Activated CD4-positive, alpha-beta T cell treated with anti-CD3 and anti-CD28 coated beads, Interleukin-2, amount 10 ng/mL, durations not matched to agents 7 days and 5 days (primary cell): Measurements from ENCODE around the gene RCOR3. TPM values are rescaled to one million over a fixed set of nuclear protein-coding genes. Genes with fewer than 3 reads are reported as not detected.

Experiments
- CTCF ChIA-PET: fragments of 350-600 bp; sonication (Branson Sonifier 250); formaldehyde crosslinking; loops from one replicate; lab custom pipeline; 2021; ENCODE audit warnings: antibody characterized with exemption; lab: Charles Lee
- POLR2A ChIA-PET: fragments of 350-600 bp; sonication (Branson Sonifier 250); formaldehyde crosslinking; loops from one replicate; lab custom pipeline; 2021; ENCODE audit warnings: antibody characterized with exemption; lab: Charles Lee
- DNase-seq: peaks from one replicate; pipeline ENCODE4 v3.0.0-alpha.2; 2020
- H3K27ac Mint-ChIP-seq: one replicate; pipeline ENCODE4 v1.8.0; 2021; ENCODE audit warnings: mild to moderate bottlenecking, moderate library complexity, mixed read lengths
- H3K27me3 Mint-ChIP-seq: one replicate; pipeline ENCODE4 v1.8.0; 2021; ENCODE audit warnings: mixed read lengths
- H3K36me3 Mint-ChIP-seq: one replicate; pipeline ENCODE4 v1.8.0; 2021; ENCODE audit warnings: low read depth, mixed read lengths
- H3K4me1 Mint-ChIP-seq: one replicate; pipeline ENCODE4 v1.8.0; 2021; ENCODE audit warnings: mixed read lengths
- H3K4me3 Mint-ChIP-seq: one replicate; pipeline ENCODE4 v1.8.0; 2021; ENCODE audit warnings: mild to moderate bottlenecking, moderate library complexity, mixed read lengths
- H3K9me3 Mint-ChIP-seq: one replicate; pipeline ENCODE4 v1.8.0; 2021; ENCODE audit warnings: mixed read lengths
- total RNA-seq, 2 experiments: library from RNA; stranded (reverse); gene quantifications; one replicate each; pipeline ENCODE4 v1.2.3, GENCODE V29; 2021

Gene RCOR3
- total RNA-seq, 2 experiments from 2014 or later, result 47.0 to 56.0 TPM

GRCh38 chr1:211328866-211329475 lies 69.8 kb downstream of the RCOR3 start:
- Mint-ChIP-seq H3K27me3 (no peaks in the 10 kb centered on the region), H3K36me3 (peaks cover 41% of the 10 kb centered on the region), H3K4me1 (peaks cover 74% of the 10 kb centered on the region), H3K9me3 (no peaks in the 10 kb centered on the region), H3K27ac (peak overlapping the region; percentile 94), H3K4me3 (peak overlapping the region; percentile 88)
- no peak for DNase-seq
- CTCF ChIA-PET, result interaction anchor here (0.6 to 5.5 kb wide), 6 partner anchors 11 to 185 kb away, joined by 3 to 37 read pairs (median 4); no protein-coding TSS in a partner anchor
- POLR2A ChIA-PET, result no interaction called here

- peaks cover 44% of the 10 kb centered on the region for H3K36me3 Mint-ChIP-seq
- CTCF ChIA-PET, result interaction anchor here (0.6 to 5.5 kb wide), 5 partner anchors 10 to 184 kb away, joined by 3 to 37 read pairs (median 4); no protein-coding TSS in a partner anchor
- POLR2A ChIA-PET, result no interaction called here
Measured at GRCh38 chr1:211329764-211330201, 70.6 kb downstream of the RCOR3 start.

GRCh38 chr1:211330282-211330936 lies 71.2 kb downstream of the RCOR3 start:
- Mint-ChIP-seq H3K9me3 (no peaks in the 10 kb centered on the region), H3K36me3 (peaks cover 49% of the 10 kb centered on the region), H3K4me1 (peaks cover 79% of the 10 kb centered on the region), H3K27ac (peak overlapping the region; percentile 94), H3K27me3 (no peaks in the 10 kb centered on the region), H3K4me3 (peak overlapping the region; percentile 88)
- POLR2A ChIA-PET, result no interaction called here
- DNase-seq, result no peak
- CTCF ChIA-PET, result interaction anchor here (5.5 kb wide), 1 partner anchor 9 kb away, joined by 37 read pairs; no protein-coding TSS in a partner anchor

More at GRCh38 chr1:211329764-211330201, 70.6 kb downstream of the RCOR3 start:
- H3K4me3 Mint-ChIP-seq, result peak overlapping the region; percentile 88
- peak; percentile 36 for DNase-seq
- no peaks in the 10 kb centered on the region for H3K9me3 Mint-ChIP-seq
- H3K27ac Mint-ChIP-seq, result peak overlapping the region; percentile 94
- peaks cover 78% of the 10 kb centered on the region for H3K4me1 Mint-ChIP-seq
- no peaks in the 10 kb centered on the region for H3K27me3 Mint-ChIP-seq

DNA sequence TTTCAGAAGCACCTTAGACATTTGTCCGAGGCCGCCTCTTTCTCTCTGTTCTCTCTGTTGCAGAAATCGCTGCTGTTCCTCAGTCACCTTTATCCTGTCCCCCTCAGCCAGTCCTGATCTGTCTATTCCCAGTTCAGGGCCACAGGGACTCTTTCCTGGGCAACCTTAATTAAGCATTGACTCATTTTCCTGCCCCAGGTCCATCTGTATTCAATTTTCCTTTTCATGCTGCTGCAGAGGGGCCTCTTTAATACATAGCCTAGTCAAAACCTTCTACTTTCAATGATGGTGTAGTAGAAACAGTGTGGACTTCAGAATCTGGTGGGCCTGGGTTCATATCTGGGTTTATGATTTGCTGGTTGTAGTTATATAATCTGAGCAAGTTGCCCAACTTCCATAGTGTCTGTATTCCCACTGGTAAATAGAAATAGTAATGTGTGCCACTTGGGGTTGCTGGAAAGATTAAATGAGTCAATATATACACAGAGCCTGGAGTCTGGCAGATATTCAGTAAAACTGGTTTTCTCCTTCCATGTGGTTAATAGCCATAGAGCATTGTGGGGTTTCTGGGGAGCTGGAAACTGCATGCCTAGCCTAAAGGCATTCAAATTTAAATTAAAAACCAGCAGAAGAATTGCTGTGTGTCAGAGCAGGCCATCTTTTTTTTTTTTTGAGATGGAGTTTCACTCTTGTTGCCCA lies 72.0 kb downstream of the RCOR3 start:
- no peak for DNase-seq
- Mint-ChIP-seq H3K4me1 (peaks cover 81% of the 10 kb centered on the region), H3K27me3 (no peaks in the 10 kb centered on the region), H3K4me3 (peak overlapping the region; percentile 88), H3K27ac (peak overlapping the region; percentile 21), H3K9me3 (no peaks in the 10 kb centered on the region), H3K36me3 (peaks cover 50% of the 10 kb centered on the region)
- POLR2A ChIA-PET, result no interaction called here
- CTCF ChIA-PET, result interaction anchor here (3.2 to 5.5 kb wide), 2 partner anchors 8 kb away, joined by 17 to 37 read pairs; no protein-coding TSS in a partner anchor

GRCh38 chr1:211332036-211332616 lies 73.0 kb downstream of the RCOR3 start:
- H3K27me3 Mint-ChIP-seq, result no peaks in the 10 kb centered on the region
- H3K9me3 Mint-ChIP-seq, result no peaks in the 10 kb centered on the region
- H3K36me3 Mint-ChIP-seq, result peaks cover 56% of the 10 kb centered on the region
- ChIA-PET CTCF (interaction anchor here (1.0 to 5.5 kb wide), 3 partner anchors 7 to 20 kb away, joined by 4 to 37 read pairs (median 17); no protein-coding TSS in a partner anchor), POLR2A (no interaction called here)
- no peak overlapping the region for H3K4me3 Mint-ChIP-seq
- no peak for DNase-seq
- H3K4me1 Mint-ChIP-seq, result peaks cover 88% of the 10 kb centered on the region
- peak overlapping the region; percentile 36 for H3K27ac Mint-ChIP-seq

GRCh38 chr1:211332830-211333229 lies 73.7 kb downstream of the RCOR3 start:
- H3K27ac Mint-ChIP-seq, result no peak overlapping the region
- H3K9me3 Mint-ChIP-seq, result no peaks in the 10 kb centered on the region
- ChIA-PET CTCF (interaction anchor here (1.0 to 3.2 kb wide), 2 partner anchors 9 to 19 kb away, joined by 4 to 17 read pairs; no protein-coding TSS in a partner anchor), POLR2A (no interaction called here)
- no peak for DNase-seq
- H3K36me3 Mint-ChIP-seq, result peaks cover 60% of the 10 kb centered on the region
- H3K27me3 Mint-ChIP-seq, result no peaks in the 10 kb centered on the region
- peaks cover 92% of the 10 kb centered on the region for H3K4me1 Mint-ChIP-seq
- H3K4me3 Mint-ChIP-seq, result no peak overlapping the region

DNA sequence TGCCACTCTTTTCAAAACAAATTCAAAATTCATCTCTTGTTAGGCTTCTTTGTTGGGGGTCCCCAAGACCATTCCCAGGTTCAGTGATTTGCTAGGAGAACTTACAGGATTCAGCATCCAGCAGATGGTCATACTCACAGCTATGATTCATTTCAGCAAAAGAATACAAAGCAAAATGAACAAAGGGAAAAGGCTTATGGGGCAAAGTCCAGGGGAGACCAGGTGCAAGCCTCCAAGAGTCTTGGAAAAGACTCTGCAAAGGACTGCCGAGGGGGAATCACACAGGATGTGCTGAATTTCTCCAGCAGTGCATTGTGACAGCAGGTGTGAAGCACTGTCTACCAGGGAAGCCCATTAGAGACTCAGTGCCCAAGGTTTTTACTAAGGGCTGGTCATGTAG lies 74.7 kb downstream of the RCOR3 start:
- DNase-seq, result no peak
- ChIA-PET CTCF (interaction anchor here (1.1 to 3.2 kb wide), 2 partner anchors 10 to 43 kb away, joined by 3 to 17 read pairs; no protein-coding TSS in a partner anchor), POLR2A (no interaction called here)
- H3K4me3 Mint-ChIP-seq, result no peak overlapping the region
- peak overlapping the region; percentile 60 for H3K27ac Mint-ChIP-seq
- peaks cover 90% of the 10 kb centered on the region for H3K4me1 Mint-ChIP-seq
- H3K9me3 Mint-ChIP-seq, result no peaks in the 10 kb centered on the region
- no peaks in the 10 kb centered on the region for H3K27me3 Mint-ChIP-seq
- peaks cover 57% of the 10 kb centered on the region for H3K36me3 Mint-ChIP-seq

GRCh38 chr1:211334986-211335385 lies 75.8 kb downstream of the RCOR3 start:
- ChIA-PET POLR2A (no interaction called here), CTCF (interaction anchor here (1.5 kb wide), 1 partner anchor 180 kb away, joined by 5 read pairs; no protein-coding TSS in a partner anchor)
- H3K27ac Mint-ChIP-seq, result peak overlapping the region; percentile 87
- H3K9me3 Mint-ChIP-seq, result no peaks in the 10 kb centered on the region
- DNase-seq, result no peak
- H3K36me3 Mint-ChIP-seq, result peaks cover 61% of the 10 kb centered on the region
- H3K4me3 Mint-ChIP-seq, result peak overlapping the region; percentile 61
- peaks cover 90% of the 10 kb centered on the region for H3K4me1 Mint-ChIP-seq
- no peaks in the 10 kb centered on the region for H3K27me3 Mint-ChIP-seq

- CTCF ChIA-PET, result interaction anchor here (0.6 to 1.5 kb wide), 6 partner anchors 8 to 179 kb away, joined by 3 to 5 read pairs (median 4); no protein-coding TSS in a partner anchor
- Mint-ChIP-seq H3K4me3 (peak overlapping the region; percentile 61), H3K4me1 (peaks cover 87% of the 10 kb centered on the region), H3K27ac (peak overlapping the region; percentile 87), H3K9me3 (no peaks in the 10 kb centered on the region), H3K27me3 (no peaks in the 10 kb centered on the region), H3K36me3 (peaks cover 56% of the 10 kb centered on the region)
- POLR2A ChIA-PET, result no interaction called here
- DNase-seq, result peak; percentile 35
Measured at GRCh38 chr1:211335522-211336157, 76.5 kb downstream of the RCOR3 start.

- peaks cover 56% of the 10 kb centered on the region for H3K36me3 Mint-ChIP-seq
- peak overlapping the region; percentile 87 for H3K27ac Mint-ChIP-seq
- H3K27me3 Mint-ChIP-seq, result no peaks in the 10 kb centered on the region
- ChIA-PET CTCF (interaction anchor here (0.6 to 1.5 kb wide), 6 partner anchors 9 to 179 kb away, joined by 3 to 5 read pairs (median 4); no protein-coding TSS in a partner anchor), POLR2A (no interaction called here)
- no peak for DNase-seq
- no peaks in the 10 kb centered on the region for H3K9me3 Mint-ChIP-seq
- peak overlapping the region; percentile 61 for H3K4me3 Mint-ChIP-seq
- H3K4me1 Mint-ChIP-seq, result peaks cover 87% of the 10 kb centered on the region
Measured at GRCh38 chr1:211336161-211336560, 77.0 kb downstream of the RCOR3 start.

- Mint-ChIP-seq H3K27ac (peak overlapping the region; percentile 87), H3K4me1 (peaks cover 89% of the 10 kb centered on the region), H3K4me3 (no peak overlapping the region), H3K9me3 (no peaks in the 10 kb centered on the region), H3K36me3 (peaks cover 59% of the 10 kb centered on the region), H3K27me3 (no peaks in the 10 kb centered on the region)
- ChIA-PET CTCF (interaction anchor here (1.2 to 1.7 kb wide), 5 partner anchors 9 to 34 kb away, joined by 3 to 10 read pairs (median 4); no protein-coding TSS in a partner anchor), POLR2A (no interaction called here)
- DNase-seq, result no peak
Measured at GRCh38 chr1:211336775-211337174, 77.6 kb downstream of the RCOR3 start.
